HEK293 (cell line): ENCODE data around the gene SLC25A38.

Experiments
- CTCF ChIP-seq: fragments of 450-650 bp; formaldehyde crosslinking; IDR thresholded peaks from 2 replicates; pipeline ENCODE4 v1.5.1; 2016; ENCODE audit warnings: missing biosample characterization, missing genetic modification characterization
- PRDM4 ChIP-seq: fragments of 450-650 bp; formaldehyde crosslinking; IDR thresholded peaks from 2 replicates; pipeline ENCODE4 v1.5.1; 2017; ENCODE audit warnings: missing biosample characterization, missing genetic modification characterization
- REPIN1 ChIP-seq: fragments of 450-650 bp; formaldehyde crosslinking; IDR thresholded peaks from 2 replicates; pipeline ENCODE4 v1.5.1; 2017; ENCODE audit warnings: missing biosample characterization, missing genetic modification characterization, low read depth
- TSHZ1 ChIP-seq: fragments of 450-650 bp; formaldehyde crosslinking; IDR thresholded peaks from 2 replicates; pipeline ENCODE4 v1.5.1; 2016; ENCODE audit warnings: missing biosample characterization, missing genetic modification characterization, borderline replicate concordance
- ZBTB20 ChIP-seq: fragments of 450-650 bp; formaldehyde crosslinking; IDR thresholded peaks from 2 replicates; pipeline ENCODE4 v1.5.1; 2016; ENCODE audit warnings: missing biosample characterization, missing genetic modification characterization
- ZBTB44 ChIP-seq: fragments of 450-650 bp; IDR thresholded peaks from 2 replicates; pipeline ENCODE4 v1.5.1; 2018; ENCODE audit warnings: missing biosample characterization, mild to moderate bottlenecking, missing genetic modification characterization
- ZFP69B ChIP-seq: fragments of 450-650 bp; formaldehyde crosslinking; IDR thresholded peaks from 2 replicates; pipeline ENCODE4 v1.5.1; 2016; ENCODE audit warnings: missing biosample characterization, missing genetic modification characterization
- ZNF155 ChIP-seq: fragments of 450-650 bp; formaldehyde crosslinking; IDR thresholded peaks from 2 replicates; pipeline ENCODE4 v1.5.1; 2016; ENCODE audit warnings: missing biosample characterization, missing genetic modification characterization
- ZNF16 ChIP-seq: fragments of 450-650 bp; formaldehyde crosslinking; IDR thresholded peaks from 2 replicates; pipeline ENCODE4 v1.5.1; 2016; ENCODE audit warnings: low read depth, missing biosample characterization, missing genetic modification characterization
- ZNF274 ChIP-seq, 2 experiments: fragments of 200-500 bp in 1 of 2; fragments of 450-650 bp in 1 of 2; sonication (Bioruptor generic) in 1 of 2; formaldehyde crosslinking in 1 of 2; IDR thresholded peaks; 2 replicates each; pipeline versions ENCODE4 v1.5.1 to v1.6.1; 2014 to 2016; ENCODE audit warnings: borderline replicate concordance in 1 of 2, inconsistent platforms in 1 of 2, low read length in 1 of 2, missing biosample characterization in 1 of 2, missing genetic modification characterization in 1 of 2
- ZNF280C ChIP-seq: fragments of 450-650 bp; formaldehyde crosslinking; IDR thresholded peaks from 2 replicates; pipeline ENCODE4 v1.5.1; 2016; ENCODE audit warnings: missing biosample characterization, missing genetic modification characterization
- ZNF624 ChIP-seq: fragments of 450-650 bp; formaldehyde crosslinking; IDR thresholded peaks from 2 replicates; pipeline ENCODE4 v1.5.1; 2017; ENCODE audit warnings: missing biosample characterization, missing genetic modification characterization

GRCh38 chr3:39334205-39334604 is 49.0 kb upstream of the SLC25A38 start:
- no peak for TF ChIP-seq REPIN1 (tag by site-specific recombination)
- TF ChIP-seq PRDM4 (tag by site-specific recombination): no peak
- TF ChIP-seq TSHZ1: no peak
- no peak for TF ChIP-seq ZFP69B
- no peak for TF ChIP-seq ZNF624
- no peak for TF ChIP-seq ZNF274 (IDR thresholded peaks at IDR 0.05; ENCODE audit: low read length)
- TF ChIP-seq ZNF274 (tag by site-specific recombination; IDR thresholded peaks at IDR 0.05; ENCODE audit: borderline replicate concordance): no peak
- no peak for TF ChIP-seq ZNF155 (tag by site-specific recombination)
- TF ChIP-seq ZNF280C (tag by site-specific recombination): no peak
- TF ChIP-seq ZBTB44 (tag by site-specific recombination): no peak
- TF ChIP-seq ZNF16 (tag by site-specific recombination): no peak
- TF ChIP-seq ZBTB20: no peak
- TF ChIP-seq CTCF (tag by site-specific recombination): no peak
